ENCODE measurements around the gene STIM1. TPM values are rescaled to one million over a fixed set of nuclear protein-coding genes. Genes with fewer than 3 reads are reported as not detected.

The STIM1 gene
- total RNA-seq, 3 donors from 2014 or later (not counting 1 experiment from before 2014, with no cell fraction given), result 171 to 187 (median 175) TPM

DNA sequence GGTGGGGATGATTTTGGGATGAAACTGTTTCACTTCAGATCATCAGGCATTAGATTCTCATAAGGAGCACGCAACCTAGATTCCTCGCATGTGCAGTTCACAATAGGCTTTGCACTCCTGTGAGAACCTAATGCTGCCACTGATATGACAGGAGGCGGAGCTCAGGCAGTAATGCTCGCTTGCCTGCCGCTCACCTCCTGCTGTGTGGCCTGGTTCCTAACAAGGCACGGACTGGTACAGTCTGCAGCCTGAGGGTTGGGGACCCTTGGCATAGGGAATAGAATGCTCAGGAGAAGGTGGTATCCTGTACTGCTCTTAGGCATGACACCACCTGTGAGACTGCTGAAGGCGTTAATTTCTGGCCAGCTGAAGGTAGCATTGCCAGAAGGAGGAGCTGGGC is 47.0 kb downstream of the STIM1 start:
- Mint-ChIP-seq H3K4me3 (peak overlapping the region; percentile 49), H3K27me3 (ENCODE audit: low read depth in 2 of 2) (no peaks in the 10 kb centered on the region), H3K27ac (peak overlapping the region; percentile 73 to 83), H3K36me3 (no peaks in the 10 kb centered on the region), H3K4me1 (peaks cover 57 to 58% of the 10 kb centered on the region in 2 donors), H3K9me3 (no peaks in the 10 kb centered on the region)
- H3K9me3 ChIP-seq (ENCODE audit: control insufficient read depth, insufficient read depth, low read length), result no peaks in the 10 kb centered on the region
- no peak for DNase-seq
- no peaks in the 10 kb centered on the region for H3K36me3 ChIP-seq (ENCODE audit: control insufficient read depth, insufficient read depth, low read length)
- H3K27me3 ChIP-seq (ENCODE audit: control insufficient read depth, insufficient read depth, low read length), result no peaks in the 10 kb centered on the region
- H3K4me3 ChIP-seq (ENCODE audit: low read length), result no peak overlapping the region
- H3K4me1 ChIP-seq (ENCODE audit: control insufficient read depth, insufficient read depth, low read length), result peaks cover 50% of the 10 kb centered on the region
- H3K27ac ChIP-seq (ENCODE audit: low read length), result no peak overlapping the region
- no peak for ATAC-seq
- intact Hi-C loops (cut with micrococcal nuclease), result no loop called here
- TF ChIP-seq CTCF (IDR thresholded peaks at IDR 0.05), result no peak
- 79% methylated on average over 7 of the region's 7 CpGs for WGBS (ENCODE audit: insufficient coverage)

DNA sequence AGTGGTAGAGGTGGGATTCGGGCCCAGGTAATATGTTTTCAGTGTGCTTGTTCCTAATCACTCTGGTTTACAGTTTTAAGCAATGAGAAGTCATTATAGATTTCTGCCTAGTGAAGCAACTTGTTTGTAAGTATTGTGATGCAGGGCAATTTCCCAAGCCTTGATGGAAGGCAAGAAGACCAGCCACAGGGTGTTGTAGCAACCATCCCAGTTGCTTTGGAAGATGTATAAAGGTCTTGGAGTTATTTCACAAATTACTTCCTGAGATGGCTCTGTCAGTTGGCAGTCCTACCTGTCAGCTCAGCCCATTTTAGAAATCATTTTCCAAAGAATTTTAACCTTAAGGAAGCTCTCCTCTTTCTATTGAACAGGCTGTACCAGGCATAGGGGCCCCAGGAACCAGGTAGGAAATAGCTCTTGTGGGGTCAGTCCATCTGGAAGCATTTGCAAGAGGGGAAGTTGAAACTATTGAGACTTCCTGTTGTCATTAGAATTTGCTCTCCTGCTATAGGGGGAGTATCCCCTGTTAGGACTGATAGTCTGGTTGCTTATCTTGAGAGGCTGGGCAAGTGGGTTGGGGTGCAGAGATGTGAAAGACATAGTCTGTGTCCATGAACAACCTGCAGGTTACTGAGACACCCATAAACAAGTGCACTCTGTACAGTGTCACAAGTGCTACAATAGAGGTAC is 47.9 kb downstream of the STIM1 start:
- ATAC-seq (peak in 2 of 3 donors; percentile 43 to 48), DNase-seq (no peak)
- H3K27me3 Mint-ChIP-seq (ENCODE audit: low read depth in 2 of 2), result no peaks in the 10 kb centered on the region
- no peaks in the 10 kb centered on the region for H3K9me3 Mint-ChIP-seq
- no peaks in the 10 kb centered on the region for H3K36me3 Mint-ChIP-seq
- Histone ChIP-seq H3K9me3 (ENCODE audit: control insufficient read depth, insufficient read depth, low read length) (no peaks in the 10 kb centered on the region), H3K27ac (ENCODE audit: low read length) (no peak overlapping the region), H3K36me3 (ENCODE audit: control insufficient read depth, insufficient read depth, low read length) (no peaks in the 10 kb centered on the region), H3K4me3 (ENCODE audit: low read length) (no peak overlapping the region), H3K27me3 (ENCODE audit: control insufficient read depth, insufficient read depth, low read length) (no peaks in the 10 kb centered on the region), H3K4me1 (ENCODE audit: control insufficient read depth, insufficient read depth, low read length) (peaks cover 55% of the 10 kb centered on the region)
- peaks cover 62 to 64% of the 10 kb centered on the region in 2 donors for H3K4me1 Mint-ChIP-seq
- intact Hi-C loops (cut with micrococcal nuclease), result no loop called here
- peak overlapping the region; percentile 26 for H3K4me3 Mint-ChIP-seq
- WGBS (ENCODE audit: insufficient coverage), result 100% methylated on average over 1 of the region's 1 CpG
- no peak for TF ChIP-seq CTCF (IDR thresholded peaks at IDR 0.05)
- peak overlapping the region; percentile 73 to 83 for H3K27ac Mint-ChIP-seq

- Mint-ChIP-seq H3K27ac (peak overlapping the region; percentile 73 to 83), H3K4me3 (peak overlapping the region; percentile 26)
Measured at GRCh38 chr11:3904228-3904627, 48.8 kb downstream of the STIM1 start.

More at GRCh38 chr11:3904228-3904627, 48.8 kb downstream of the STIM1 start:
- WGBS (ENCODE audit: insufficient coverage), result 96% methylated on average over 5 of the region's 5 CpGs
- H3K9me3 ChIP-seq (ENCODE audit: control insufficient read depth, insufficient read depth, low read length), result no peaks in the 10 kb centered on the region
- ATAC-seq (no peak), DNase-seq (no peak)
- peaks cover 55% of the 10 kb centered on the region for H3K4me1 ChIP-seq (ENCODE audit: control insufficient read depth, insufficient read depth, low read length)
- H3K27ac ChIP-seq (ENCODE audit: low read length), result no peak overlapping the region
- no peak overlapping the region for H3K4me3 ChIP-seq (ENCODE audit: low read length)
- H3K36me3 Mint-ChIP-seq, result no peaks in the 10 kb centered on the region
- no peaks in the 10 kb centered on the region for H3K36me3 ChIP-seq (ENCODE audit: control insufficient read depth, insufficient read depth, low read length)
- peaks cover 68 to 69% of the 10 kb centered on the region in 2 donors for H3K4me1 Mint-ChIP-seq
- H3K9me3 Mint-ChIP-seq, result no peaks in the 10 kb centered on the region
- no peaks in the 10 kb centered on the region for H3K27me3 ChIP-seq (ENCODE audit: control insufficient read depth, insufficient read depth, low read length)
- TF ChIP-seq CTCF (IDR thresholded peaks at IDR 0.05), result no peak
- H3K27me3 Mint-ChIP-seq (ENCODE audit: low read depth in 2 of 2), result no peaks in the 10 kb centered on the region
- intact Hi-C loops (cut with micrococcal nuclease), result no loop called here
